ENCODE data around the gene CDK5. TPM values are rescaled to one million over a fixed set of nuclear protein-coding genes. Genes with fewer than 3 reads are reported as not detected.

CDK5 gene
- total and polyA plus RNA-seq, 9 of the 15 experiments (the other 6 are each of a cell fraction or from before 2014, with no cell fraction given) = 3.2 to 38.0 (median 27.5) TPM

GRCh38 chr7:151024435-151025056, 33.2 kb downstream of the CDK5 start, which contains the start of gene ATG9B:
TSS of gene ATG9B (minus strand) at chr7:151024494. CDS start at chr7:151024423, 71 bp downstream.
- in situ Hi-C loops (cut with MboI) (no loop called here), intact Hi-C loops (cut with micrococcal nuclease) (no loop called here)
- WGBS (ENCODE audit: insufficient coverage, low coverage, missing lambda C conversion rate) = 42% methylated on average over 4 of the region's 4 CpGs
- peaks cover under 1% of the 10 kb centered on the region; the same call in 1 of the 3 replicates for H3K36me3 ChIP-seq (ENCODE audit: control insufficient read depth, insufficient read depth, low read length)
- peaks cover 9% of the 10 kb centered on the region; the same call in 2 of the 3 replicates for H3K79me2 ChIP-seq (ENCODE audit: control insufficient read depth, insufficient read depth, low read length)
- POLR2A ChIA-PET = interaction anchor here (0.9 to 14.3 kb wide), 4 partner anchors 10 to 71 kb away, joined by 3 to 146 read pairs (median 4); no protein-coding TSS in a partner anchor
- DNase-seq (ENCODE audit: extremely low read depth in 1 of 4, low spot score in 3 of 4) (peak in 1 of 4 experiments; percentile 61), FAIRE-seq (no peak), ATAC-seq (no peak)
- no peak within 1 kb of the TSS for H3K4me2 ChIP-seq (ENCODE audit: insufficient read depth, low read length)
- H4K20me1 ChIP-seq (replicated peaks; ENCODE audit: control insufficient read depth, insufficient read depth, low read length) = no peaks in the 10 kb centered on the region
- peaks cover 39 to 61% of the 10 kb centered on the region in 2 experiments for H3K4me1 ChIP-seq (replicated peaks in 1 of 2; ENCODE audit: control insufficient read depth in 2 of 2, insufficient read depth in 2 of 2, low read length in 2 of 2)
- peak within 1 kb of the TSS; percentile 30; the same call in 1 of the 2 replicates for H2AFZ ChIP-seq (ENCODE audit: low read depth, low read length)
- H3K4me3 ChIP-seq = no peak within 1 kb of the TSS
- BruUV-seq (replicated peaks) = no TSS peak
- no peaks in the 10 kb centered on the region for H3K9me3 ChIP-seq (replicated peaks; ENCODE audit: control insufficient read depth, insufficient read depth, low read depth, low read length)
- peak within 1 kb of the TSS in 1 of 2 experiments; percentile 56; a peak in 2 of 4 replicates for H3K9ac ChIP-seq (ENCODE audit: insufficient read depth in 1 of 2, low read depth in 2 of 2, low read length in 2 of 2)
- no peaks in the 10 kb centered on the region for H3K9me1 ChIP-seq (ENCODE audit: control insufficient read depth, insufficient read depth, low read length)
- H3K27ac ChIP-seq (ENCODE audit: extremely low read depth, low read depth, low read length) = no peak within 1 kb of the TSS
- H3K27me3 ChIP-seq (ENCODE audit: control insufficient read depth in 2 of 2, insufficient read depth in 2 of 2, low read length in 2 of 2) = no peaks in the 10 kb centered on the region
- CTCF ChIA-PET (ENCODE audit: low intra/inter-chr PET ratio) = no interaction called here
- peak; percentile 10; the same call in 1 of the 2 replicates for TF ChIP-seq CXXC5 (CRISPR knock-in tag; IDR thresholded peaks at IDR 0.05)
- TF ChIP-seq ZEB2 (IDR thresholded peaks at IDR 0.05) = 0 out of 2 replicates have a peak, but pooled peaks have one; percentile 31
- TF ChIP-seq NKRF (IDR thresholded peaks at IDR 0.05; ENCODE audit: borderline replicate concordance) = no peak
- no peak for TF ChIP-seq PPARD (CRISPR knock-in tag; IDR thresholded peaks at IDR 0.05)
- 0 out of 2 replicates have a peak, but pooled peaks have one; percentile 3 for TF ChIP-seq NFE2 (IDR thresholded peaks at IDR 0.05; ENCODE audit: low read depth)
- TF ChIP-seq CBFA2T3 (IDR thresholded peaks at IDR 0.05) = peak; percentile 59
- TF ChIP-seq ZKSCAN8 (CRISPR knock-in tag; IDR thresholded peaks at IDR 0.05) = no peak
- no peak for TF ChIP-seq FOXP1 (CRISPR knock-in tag; IDR thresholded peaks at IDR 0.05)
- TF ChIP-seq FOXK2 (conservative IDR thresholded peaks at IDR 0.05 in 1 of 2, IDR thresholded peaks at IDR 0.05 in 1 of 2; ENCODE audit: low read depth in 2 of 2) = peak in 1 of 2 experiments; percentile 33; a peak in 1 of 4 replicates
- peak; percentile 51; the same call in 1 of the 2 replicates for TF ChIP-seq JUND (IDR thresholded peaks at IDR 0.05; ENCODE audit: borderline replicate concordance, low read depth, low read length)
- no peak for TF ChIP-seq JUND (tag; IDR thresholded peaks at IDR 0.05; ENCODE audit: borderline replicate concordance, low read depth, low read length)
- no peak for TF ChIP-seq PML (IDR thresholded peaks at IDR 0.05; ENCODE audit: low read length)
- no peak for TF ChIP-seq ZNF655 (CRISPR knock-in tag; IDR thresholded peaks at IDR 0.05)
- no peak for TF ChIP-seq LCOR (CRISPR knock-in tag; IDR thresholded peaks at IDR 0.05)
- no peak for TF ChIP-seq SLC30A9 (CRISPR knock-in tag; IDR thresholded peaks at IDR 0.05)
- TF ChIP-seq ZNF696 (CRISPR knock-in tag; conservative IDR thresholded peaks at IDR 0.05) = no peak
- TF ChIP-seq ATF3 (IDR thresholded peaks at IDR 0.05) = peak; percentile 57; the same call in 1 of the 2 replicates
- no peak for TF ChIP-seq ATF3 (CRISPR knock-in tag; conservative IDR thresholded peaks at IDR 0.05)
- no peak for TF ChIP-seq E2F5 (CRISPR knock-in tag; IDR thresholded peaks at IDR 0.05)

All from K562 (cell line).